WTC11 (cell line): ENCODE data around the gene GANAB. TPM values are rescaled to one million over a fixed set of nuclear protein-coding genes. Genes with fewer than 3 reads are reported as not detected.

ENCODE experiments used
- CBFB ChIP-seq: sonication (generic); formaldehyde crosslinking; IDR thresholded peaks from 2 replicates; pipeline ENCODE4 v1.8.1; 2022; ENCODE audit warnings: mild to moderate bottlenecking, low read depth, missing genetic modification reagents
- JUN ChIP-seq: sonication (generic); formaldehyde crosslinking; IDR thresholded peaks from 2 replicates; pipeline ENCODE4 v1.8.0; 2023; ENCODE audit warnings: mild to moderate bottlenecking, missing genetic modification reagents
- KAT7 ChIP-seq: sonication (generic); formaldehyde crosslinking; IDR thresholded peaks from 2 replicates; pipeline ENCODE4 v1.8.1; 2023; ENCODE audit warnings: missing genetic modification reagents, mild to moderate bottlenecking, borderline replicate concordance
- MXD4 ChIP-seq: fragments of 250-450 bp; sonication (Bioruptor Pico); IDR thresholded peaks from 2 replicates; pipeline ENCODE4 v1.8.0; 2021; ENCODE audit warnings: mild to moderate bottlenecking, moderate library complexity, borderline replicate concordance
- NR2C2 ChIP-seq: sonication (generic); formaldehyde crosslinking; IDR thresholded peaks from 2 replicates; pipeline ENCODE4 v1.8.0; 2022; ENCODE audit warnings: mild to moderate bottlenecking, missing genetic modification reagents
- ZNF138 ChIP-seq: sonication (generic); formaldehyde crosslinking; conservative IDR thresholded peaks from 2 replicates; pipeline ENCODE4 v1.8.1; 2022; ENCODE audit warnings: mild to moderate bottlenecking, moderate library complexity, missing genetic modification reagents
- ZNF219 ChIP-seq: sonication (generic); formaldehyde crosslinking; IDR thresholded peaks from 2 replicates; pipeline ENCODE4 v1.8.0; 2023; ENCODE audit warnings: missing genetic modification reagents, mild to moderate bottlenecking, borderline replicate concordance
- ZNF396 ChIP-seq: fragments of 250-450 bp; sonication (Bioruptor Pico); IDR thresholded peaks from 2 replicates; pipeline ENCODE4 v1.8.0; 2021; ENCODE audit warnings: mild to moderate bottlenecking, moderate library complexity, borderline replicate concordance
- ZSCAN18 ChIP-seq: fragments of 250-450 bp; sonication (Bioruptor Pico); IDR thresholded peaks from 2 replicates; pipeline ENCODE4 v2.1.2; 2022; ENCODE audit warnings: mild to moderate bottlenecking, moderate library complexity
- total RNA-seq: library from RNA; stranded (reverse); gene quantifications from 3 replicates; pipeline ENCODE4 v1.2.3, GENCODE V29; 2021
- TF ChIP-seq, protein P1 (sequence below): fragments of 250-450 bp; sonication (Bioruptor Pico); conservative IDR thresholded peaks from 2 replicates; pipeline ENCODE4 v1.9.0; 2021; ENCODE audit warnings: mild to moderate bottlenecking
- TF ChIP-seq, protein P2 (sequence below): sonication (generic); formaldehyde crosslinking; IDR thresholded peaks from 2 replicates; pipeline ENCODE4 v1.8.0; 2022; ENCODE audit warnings: mild to moderate bottlenecking, missing genetic modification reagents

The GANAB gene
- total RNA-seq, 1 experiment from 2014 or later = 327 TPM

DNA sequence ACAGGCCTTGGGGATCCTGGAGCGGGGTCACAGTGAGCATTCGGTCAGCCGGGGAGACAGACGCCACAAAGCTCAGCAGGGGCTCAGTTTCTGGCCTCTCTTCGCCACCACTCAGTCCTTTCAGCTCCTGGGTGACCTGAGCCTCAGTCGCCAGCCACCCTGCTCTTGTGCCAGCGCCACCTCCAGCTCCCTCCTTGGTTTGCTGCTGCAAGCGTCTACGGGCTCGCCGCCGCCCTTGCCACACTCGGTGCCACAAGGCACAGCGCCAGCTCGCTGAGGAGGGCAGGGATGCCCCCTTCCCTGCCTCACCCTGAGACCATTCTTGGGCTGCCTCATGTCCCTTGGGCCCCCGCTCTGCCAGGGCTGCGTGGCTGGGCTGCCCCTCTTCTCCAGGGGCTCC lies 71.3 kb downstream of the GANAB start (continued):
- TF ChIP-seq ZSCAN18 (CRISPR knock-in tag) (no peak), MXD4 (CRISPR knock-in tag) (no peak), ZNF396 (CRISPR knock-in tag) (no peak), ZNF138 (CRISPR knock-in tag) (no peak), ZNF219 (no peak), NR2C2 (CRISPR knock-in tag) (no peak), KAT7 (CRISPR knock-in tag) (no peak), CBFB (CRISPR knock-in tag) (no peak), JUN (no peak)
- TF ChIP-seq, protein P1, sequence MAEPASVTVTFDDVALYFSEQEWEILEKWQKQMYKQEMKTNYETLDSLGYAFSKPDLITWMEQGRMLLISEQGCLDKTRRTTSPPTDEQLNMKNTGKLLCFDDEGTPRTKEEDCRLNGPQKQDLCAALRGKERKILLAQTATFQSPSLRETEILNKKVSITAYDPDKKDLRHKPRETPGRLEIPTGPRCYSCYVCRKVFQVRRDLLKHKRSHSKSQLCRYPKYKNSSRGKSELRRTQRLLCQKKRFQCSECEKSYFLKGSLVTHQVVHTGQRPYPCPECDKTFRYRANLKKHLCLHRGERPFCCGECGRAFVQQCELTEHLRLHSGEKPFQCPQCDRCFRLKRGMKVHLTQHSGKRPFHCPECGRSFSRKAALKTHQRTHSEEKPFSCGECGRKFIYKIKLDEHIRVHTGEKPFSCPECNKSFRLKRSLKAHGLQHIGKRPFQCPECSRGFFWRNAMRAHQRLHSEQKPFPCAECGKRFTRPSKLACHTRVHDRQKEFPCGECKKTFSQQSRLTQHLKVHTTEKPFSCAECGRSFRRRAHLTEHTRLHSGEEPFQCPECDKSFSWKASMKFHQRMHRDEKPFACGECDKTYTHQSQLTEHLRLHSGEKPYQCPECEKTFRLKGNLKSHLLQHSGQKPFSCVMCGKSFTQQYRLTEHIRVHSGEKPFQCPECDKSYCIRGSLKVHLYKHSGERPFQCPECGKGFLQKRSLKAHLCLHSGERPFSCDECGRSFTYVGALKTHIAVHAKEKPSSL (CRISPR knock-in tag) = no peak
- TF ChIP-seq, protein P2, sequence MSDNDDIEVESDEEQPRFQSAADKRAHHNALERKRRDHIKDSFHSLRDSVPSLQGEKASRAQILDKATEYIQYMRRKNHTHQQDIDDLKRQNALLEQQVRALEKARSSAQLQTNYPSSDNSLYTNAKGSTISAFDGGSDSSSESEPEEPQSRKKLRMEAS (CRISPR knock-in tag) = no peak
- TF ChIP-seq, all 79 proteins: peak for 0

Other genes with a start within 250 kb of the GANAB start
- 1.1 to 1.6 TPM (median 1.2 TPM) in 3 replicates for gene SCGB1A1, start 227.6 kb downstream of the GANAB start, total RNA-seq
- 10.9 to 21.0 TPM (median 11.5 TPM) in 3 replicates for gene AHNAK, start 99.8 kb downstream of the GANAB start, total RNA-seq
- gene EEF1G, start 72.7 kb downstream of the GANAB start, total RNA-seq = 1,667 to 1,857 TPM (median 1,846 TPM) in 3 replicates
- 35.3 to 40.0 TPM (median 37.3 TPM) in 3 replicates for gene TUT1, start 55.1 kb downstream of the GANAB start, total RNA-seq
- gene MTA2, start 44.7 kb downstream of the GANAB start, total RNA-seq = 101 to 115 TPM (median 103 TPM) in 3 replicates
- 45.5 to 54.7 TPM (median 51.1 TPM) in 3 replicates for gene EML3, start 33.8 kb downstream of the GANAB start, total RNA-seq
- gene ROM1, start 33.4 kb downstream of the GANAB start, total RNA-seq = 0.78 to 1.6 TPM (median 0.94 TPM) in 3 replicates
- gene B3GAT3, start 24.6 kb downstream of the GANAB start, total RNA-seq = 41.2 to 43.9 TPM (median 43.3 TPM) in 3 replicates
- gene INTS5, start 6.7 kb upstream of the GANAB start, total RNA-seq = 28.9 to 32.7 TPM (median 31.9 TPM) in 3 replicates
- 132 to 154 TPM (median 137 TPM) in 3 replicates for gene C11orf98, start 18.6 kb upstream of the GANAB start, total RNA-seq
- gene CSKMT, start 18.7 kb upstream of the GANAB start, total RNA-seq = 60.7 to 75.6 TPM (median 60.9 TPM) in 3 replicates
- 17.7 to 18.7 TPM (median 18.1 TPM) in 3 replicates for gene UQCC3, start 25.1 kb upstream of the GANAB start, total RNA-seq
- 4.2 to 6.3 TPM (median 5.1 TPM) in 3 replicates for gene LBHD1, start 25.7 kb upstream of the GANAB start, total RNA-seq
- 128 to 135 TPM (median 128 TPM) in 3 replicates for gene UBXN1, start 32.5 kb upstream of the GANAB start, total RNA-seq
- 0.16 to 0.39 TPM (median 0.23 TPM) in 3 replicates for gene LRRN4CL, start 42.9 kb upstream of the GANAB start, total RNA-seq
- gene BSCL2, start 60.8 kb upstream of the GANAB start, total RNA-seq = 92.0 to 97.2 TPM (median 92.0 TPM) in 3 replicates
- gene GNG3, start 61.1 kb upstream of the GANAB start, total RNA-seq = 3.5 to 6.0 TPM (median 3.9 TPM) in 3 replicates
- gene HNRNPUL2, start 80.8 kb upstream of the GANAB start, total RNA-seq = 42.1 to 42.9 TPM (median 42.2 TPM) in 3 replicates
- 39.7 to 48.7 TPM (median 39.8 TPM) in 3 replicates for gene TTC9C, start 81.9 kb upstream of the GANAB start, total RNA-seq
- 82.3 to 88.1 TPM (median 88.0 TPM) in 3 replicates for gene ZBTB3, start 107.5 kb upstream of the GANAB start, total RNA-seq
- 81.3 to 101 TPM (median 84.3 TPM) in 3 replicates for gene POLR2G, start 115.0 kb upstream of the GANAB start, total RNA-seq
- gene TAF6L, start 124.8 kb upstream of the GANAB start, total RNA-seq = 33.8 to 42.1 TPM (median 36.3 TPM) in 3 replicates
- gene TMEM179B, start 140.8 kb upstream of the GANAB start, total RNA-seq = 21.4 to 23.6 TPM (median 22.2 TPM) in 3 replicates
- 25.5 to 26.4 TPM (median 25.9 TPM) in 3 replicates for gene TMEM223, start 145.4 kb upstream of the GANAB start, total RNA-seq
- gene NXF1, start 158.8 kb upstream of the GANAB start, total RNA-seq = 43.2 to 44.7 TPM (median 44.3 TPM) in 3 replicates
- gene STX5, start 185.4 kb upstream of the GANAB start, total RNA-seq = 27.2 to 30.2 TPM (median 28.0 TPM) in 3 replicates
- 0.44 TPM in 1 of 3 replicates, not detected in the others for gene TEX54, start 186.2 kb upstream of the GANAB start, total RNA-seq
- gene WDR74, start 193.0 kb upstream of the GANAB start, total RNA-seq = 82.7 to 110 TPM (median 85.2 TPM) in 3 replicates
- gene SLC3A2, start 234.3 kb upstream of the GANAB start, total RNA-seq = 244 to 334 TPM (median 265 TPM) in 3 replicates